Nephron (organoid): Measurements from ENCODE around the gene TCP1.

Experiments used
- H3K27ac Mint-ChIP-seq, 3 experiments: 2 replicates each; pipeline ENCODE4 v1.8.0; 2020; ENCODE audit warnings: mixed read lengths in 3 of 3, mild to moderate bottlenecking in 2 of 3, moderate library complexity in 1 of 3
- H3K27me3 Mint-ChIP-seq: 2 replicates; pipeline ENCODE4 v1.8.0; 2021; ENCODE audit warnings: low read depth, mild to moderate bottlenecking, moderate library complexity, mixed read lengths
- H3K36me3 Mint-ChIP-seq: 2 replicates; pipeline ENCODE4 v1.8.0; 2020; ENCODE audit warnings: low read depth, mixed read lengths
- H3K4me1 Mint-ChIP-seq: 2 replicates; pipeline ENCODE4 v1.8.0; 2020; ENCODE audit warnings: mixed read lengths
- H3K4me3 Mint-ChIP-seq, 3 experiments: 2 replicates each; pipeline ENCODE4 v1.8.0; 2020; ENCODE audit warnings: mild to moderate bottlenecking in 3 of 3, mixed read lengths in 3 of 3, moderate library complexity in 2 of 3
- H3K9me3 Mint-ChIP-seq: 2 replicates; pipeline ENCODE4 v1.8.0; 2020; ENCODE audit warnings: mixed read lengths
- CTCF ChIP-seq, 3 experiments: fragments of 200-600 bp; sonication (generic); IDR thresholded peaks; one replicate each; pipeline ENCODE4 v1.5.0; 2021; ENCODE audit warnings: antibody characterized with exemption in 3 of 3; ENCODE audit not compliant: unreplicated experiment in 3 of 3

TCP1 gene

GRCh38 chr6:159772196-159772595 lies 17.2 kb downstream of the TCP1 start:
- Mint-ChIP-seq H3K4me3 (no peak overlapping the region), H3K9me3 (peaks cover 9% of the 10 kb centered on the region), H3K27ac (no peak overlapping the region), H3K27me3 (peaks cover 3% of the 10 kb centered on the region), H3K36me3 (peaks cover 87% of the 10 kb centered on the region), H3K4me1 (no peaks in the 10 kb centered on the region)
- no peak for TF ChIP-seq CTCF (IDR thresholded peaks at IDR 0.05; ENCODE audit: unreplicated experiment in 3 of 3)

GRCh38 chr6:159769470-159769869 lies 19.9 kb downstream of the TCP1 start:
- H3K4me3 Mint-ChIP-seq: no peak overlapping the region

GRCh38 chr6:159766906-159767305 lies 22.5 kb downstream of the TCP1 start:
- Mint-ChIP-seq H3K4me3 (no peak overlapping the region), H3K9me3 (peaks cover 9% of the 10 kb centered on the region), H3K27me3 (peaks cover 3% of the 10 kb centered on the region), H3K4me1 (no peaks in the 10 kb centered on the region), H3K36me3 (peaks cover 68% of the 10 kb centered on the region), H3K27ac (no peak overlapping the region)
- no peak for TF ChIP-seq CTCF (IDR thresholded peaks at IDR 0.05; ENCODE audit: unreplicated experiment in 3 of 3)

More at GRCh38 chr6:159769470-159769869, 19.9 kb downstream of the TCP1 start:
- peaks cover 3% of the 10 kb centered on the region for H3K27me3 Mint-ChIP-seq
- H3K27ac Mint-ChIP-seq: no peak overlapping the region
- H3K4me1 Mint-ChIP-seq: no peaks in the 10 kb centered on the region
- peaks cover 9% of the 10 kb centered on the region for H3K9me3 Mint-ChIP-seq
- H3K36me3 Mint-ChIP-seq: peaks cover 84% of the 10 kb centered on the region
- TF ChIP-seq CTCF (IDR thresholded peaks at IDR 0.05; ENCODE audit: unreplicated experiment in 3 of 3): no peak

- Mint-ChIP-seq H3K4me1 (peaks cover 17% of the 10 kb centered on the region), H3K27me3 (no peaks in the 10 kb centered on the region), H3K9me3 (no peaks in the 10 kb centered on the region), H3K27ac (peak overlapping the region; percentile 56 to 99 (median 71)), H3K4me3 (peak overlapping the region; percentile 89 to 97 (median 90)), H3K36me3 (peaks cover 41% of the 10 kb centered on the region)
- no peak for TF ChIP-seq CTCF (IDR thresholded peaks at IDR 0.05; ENCODE audit: unreplicated experiment in 3 of 3)
Observed at GRCh38 chr6:159762681-159763293, 26.6 kb downstream of the TCP1 start.

- H3K4me3 Mint-ChIP-seq: peak within 1 kb of the TSS; percentile 89 to 97 (median 90)
- H3K27me3 Mint-ChIP-seq: no peaks in the 10 kb centered on the region
- peaks cover 17% of the 10 kb centered on the region for H3K4me1 Mint-ChIP-seq
- peak within 1 kb of the TSS; percentile 56 to 99 (median 99) for H3K27ac Mint-ChIP-seq
- no peaks in the 10 kb centered on the region for H3K9me3 Mint-ChIP-seq
- H3K36me3 Mint-ChIP-seq: peaks cover 37% of the 10 kb centered on the region
- TF ChIP-seq CTCF (IDR thresholded peaks at IDR 0.05; ENCODE audit: unreplicated experiment in 3 of 3): no peak
Observed at GRCh38 chr6:159761873-159762680, 27.3 kb downstream of the TCP1 start, which contains the start of gene ACAT2. TSS of gene ACAT2 (plus strand) at chr6:159762045. CDS start at chr6:159762088, 43 bp downstream.
